ENCODE measurements around the gene TMEM100. TPM values are rescaled to one million over a fixed set of nuclear protein-coding genes. Genes with fewer than 3 reads are reported as not detected.
"Not testable (repeated sequence)": the region's sequence is repeated elsewhere in the genome, so short reads cannot be mapped to it uniquely, and the experiment has no call there.

Gene TMEM100
- total and polyA plus RNA-seq, 2 donors: 15.3 to 36.0 TPM

GRCh38 chr17:55676274-55676673 lies 46.4 kb downstream of the TMEM100 start:
- H3K27ac ChIP-seq (ENCODE audit: low read depth): no peak overlapping the region
- DNase-seq (ENCODE audit: extremely low spot score): no peak
- 89% methylated on average over 1 of the region's 1 CpG for WGBS
- peaks cover 2% of the 10 kb centered on the region for H3K36me3 ChIP-seq (ENCODE audit: insufficient read depth)
- no peak overlapping the region for H3K4me3 ChIP-seq (ENCODE audit: low read depth, low read length)
- H3K4me1 ChIP-seq (ENCODE audit: insufficient read depth): no peaks in the 10 kb centered on the region

DNA sequence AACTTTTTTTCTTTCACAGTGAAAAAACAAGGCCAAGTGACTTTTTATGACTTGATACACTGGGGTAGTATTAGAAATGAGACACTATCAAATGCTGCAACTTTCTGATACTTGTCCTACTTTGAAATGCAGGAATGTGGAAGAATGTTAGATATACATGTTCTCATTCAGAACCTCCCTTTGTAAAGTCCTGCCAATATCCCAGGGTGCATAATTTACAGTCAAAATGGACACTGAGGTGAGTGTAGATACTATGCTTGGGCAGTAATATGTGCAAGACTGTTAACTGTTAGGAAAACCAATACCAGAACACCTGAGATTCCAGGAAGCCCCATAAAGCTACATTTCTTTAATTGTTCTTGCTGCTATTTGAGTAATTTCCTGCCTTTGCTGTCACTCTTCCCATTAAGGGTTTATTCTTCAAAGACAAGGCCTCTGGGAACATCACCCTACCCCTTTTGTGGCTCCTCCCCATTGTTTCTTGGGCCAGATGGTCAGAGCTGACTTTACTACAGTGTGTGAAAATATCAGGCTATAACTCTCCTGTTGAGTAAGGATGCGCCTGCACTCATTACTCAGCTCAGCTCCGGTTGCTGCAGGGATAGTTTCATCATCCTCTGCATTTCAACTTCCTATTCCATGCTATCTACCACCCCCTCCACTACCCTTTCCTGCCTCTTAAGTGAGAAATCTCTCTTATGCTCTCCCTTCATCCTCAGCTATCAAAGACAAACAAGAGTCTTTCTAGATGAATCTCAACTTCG lies 48.7 kb downstream of the TMEM100 start:
- Histone ChIP-seq H3K4me1 (ENCODE audit: insufficient read depth) (no peaks in the 10 kb centered on the region), H3K36me3 (ENCODE audit: insufficient read depth) (peaks cover 2% of the 10 kb centered on the region), H3K4me3 (ENCODE audit: low read depth, low read length) (no peak overlapping the region), H3K27ac (ENCODE audit: low read depth) (no peak overlapping the region)
- DNase-seq (ENCODE audit: extremely low spot score): no peak
- 90% methylated on average over 3 of the region's 3 CpGs for WGBS

GRCh38 chr17:55672585-55673501 lies 49.8 kb downstream of the TMEM100 start:
- H3K27ac ChIP-seq (ENCODE audit: low read depth): no peak overlapping the region
- no peak overlapping the region for H3K4me3 ChIP-seq (ENCODE audit: low read depth, low read length)
- peaks cover 2% of the 10 kb centered on the region for H3K36me3 ChIP-seq (ENCODE audit: insufficient read depth)
- no peaks in the 10 kb centered on the region for H3K4me1 ChIP-seq (ENCODE audit: insufficient read depth)
- DNase-seq (ENCODE audit: extremely low spot score): no peak
- WGBS: 87% methylated on average over 3 of the region's 3 CpGs

- not testable (repeated sequence) for H3K27ac ChIP-seq (ENCODE audit: low read depth); H3K36me3 ChIP-seq (ENCODE audit: insufficient read depth); DNase-seq (ENCODE audit: extremely low spot score); H3K4me3 ChIP-seq (ENCODE audit: low read depth, low read length); H3K4me1 ChIP-seq (ENCODE audit: insufficient read depth)
Measured at GRCh38 chr17:55672010-55672409, 50.7 kb downstream of the TMEM100 start.

Other genes starting within 250 kb of the TMEM100 start
- gene SMIM36, start 211.4 kb downstream of the TMEM100 start, total RNA-seq: not detected
- gene SMIM36, start 211.4 kb downstream of the TMEM100 start, polyA plus RNA-seq: not detected
- gene PCTP, start 28.2 kb upstream of the TMEM100 start, total RNA-seq: 16.7 TPM
- gene PCTP, start 28.2 kb upstream of the TMEM100 start, polyA plus RNA-seq: 20.0 TPM